Measurements from ENCODE around the gene FAM20A.
"Not testable (repeated sequence)": the region's sequence is repeated elsewhere in the genome, so short reads cannot be mapped to it uniquely, and the experiment has no call there.

FAM20A gene

DNA sequence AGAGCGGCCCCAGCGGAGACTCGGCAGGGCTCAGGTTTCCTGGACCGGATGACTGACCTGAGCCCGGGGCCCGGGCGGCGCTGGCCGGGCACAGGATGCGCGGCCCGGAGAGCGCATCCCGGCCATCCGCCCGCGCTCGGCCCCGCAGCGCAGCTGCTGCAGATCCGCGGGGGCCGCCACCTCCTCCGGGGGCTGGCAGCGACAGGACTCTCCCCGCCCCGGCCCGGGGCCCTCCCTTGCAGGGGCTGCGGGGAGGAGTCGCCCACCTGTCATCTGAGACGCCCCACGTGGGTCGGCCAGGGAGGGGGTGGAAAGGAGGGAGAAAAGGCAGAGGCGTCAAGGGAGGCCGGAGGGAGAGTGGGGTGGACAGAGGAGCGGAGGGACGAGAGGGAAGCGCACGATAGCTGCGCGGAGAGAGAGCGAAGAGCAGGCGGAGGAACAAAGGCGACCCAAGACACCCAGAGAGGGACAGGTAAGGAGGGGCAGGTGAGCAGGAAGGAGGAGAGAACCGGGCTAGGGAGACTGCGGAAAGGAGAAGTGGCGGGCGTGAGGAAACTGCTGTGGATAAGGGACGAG, 89.4 kb downstream of the FAM20A start:
- H3K4me3 ChIP-seq = peak overlapping the region; percentile 62 to 96 (median 83)
- H3K27ac ChIP-seq = peak overlapping the region; percentile 86 to 100 (median 98)

DNA sequence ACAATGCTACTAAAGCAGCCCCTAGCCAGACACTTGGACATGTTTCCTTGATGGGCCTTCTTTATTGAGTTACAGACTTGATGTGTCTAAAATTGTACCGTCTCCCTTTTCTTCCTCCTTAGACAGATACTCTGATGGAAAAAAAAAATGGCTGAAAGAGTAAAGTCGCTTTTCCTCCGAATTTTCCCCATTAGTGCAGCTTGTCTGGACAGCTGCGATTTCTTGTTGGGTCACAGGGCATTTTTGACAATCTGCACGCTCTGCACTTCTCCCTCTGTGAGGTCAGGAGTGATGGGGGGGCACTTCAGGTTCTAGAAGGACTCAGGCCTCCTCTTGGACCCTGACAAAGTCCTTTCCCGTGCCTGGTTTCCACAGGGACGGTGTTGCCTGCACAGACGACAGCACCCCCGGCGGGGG, 89.9 kb downstream of the FAM20A start:
- Histone ChIP-seq H3K4me3 (peak overlapping the region; percentile 62 to 96 (median 83)), H3K27ac (peak overlapping the region; percentile 86 to 100 (median 98))

DNA sequence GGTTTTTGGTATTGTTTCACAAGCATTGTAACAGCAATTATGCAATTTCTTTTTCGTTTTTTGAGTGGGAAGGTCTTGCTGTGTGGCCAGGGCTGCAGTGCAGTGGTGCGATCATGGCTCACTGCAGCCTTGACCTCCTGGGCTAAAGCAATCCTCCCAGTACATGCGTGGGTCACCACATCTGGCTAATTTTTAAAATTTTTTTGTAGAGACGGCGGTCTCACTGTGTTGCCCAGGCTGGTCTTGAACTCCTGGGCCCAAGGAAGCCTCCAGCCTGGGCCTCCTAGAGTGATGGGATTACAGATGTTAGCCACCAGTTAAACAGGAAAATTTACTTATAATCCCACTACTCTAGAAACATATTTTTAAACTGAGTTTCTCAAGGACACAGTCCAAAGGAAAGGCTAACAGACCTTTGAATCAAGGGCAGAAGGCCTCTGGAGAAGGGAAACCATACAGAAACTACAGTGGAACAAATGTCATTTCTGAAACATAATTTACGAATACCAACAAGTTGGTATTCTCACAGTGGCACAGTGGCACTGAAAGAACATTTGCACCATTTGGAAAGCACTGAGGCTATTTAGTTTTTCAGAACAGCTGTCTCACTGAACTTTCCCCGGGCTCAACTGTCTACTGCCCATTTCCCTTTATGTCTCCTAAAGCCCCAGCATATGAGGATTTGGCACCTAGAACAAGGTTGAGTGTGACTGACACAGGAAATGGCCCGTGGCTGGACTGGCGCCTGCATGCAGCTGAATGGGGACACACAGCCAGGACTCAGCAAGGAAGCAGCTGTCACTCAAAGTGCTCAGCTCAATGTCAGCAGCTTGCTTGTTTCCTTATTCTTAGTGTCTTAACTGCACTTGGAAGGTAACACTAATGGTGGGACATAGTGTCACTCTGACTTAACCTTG, 91.8 kb downstream of the FAM20A start:
- Histone ChIP-seq H3K27ac (peak overlapping the region in 7 of 21 experiments; percentile 6 to 98 (median 27)), H3K4me3 (no peak overlapping the region)

DNA sequence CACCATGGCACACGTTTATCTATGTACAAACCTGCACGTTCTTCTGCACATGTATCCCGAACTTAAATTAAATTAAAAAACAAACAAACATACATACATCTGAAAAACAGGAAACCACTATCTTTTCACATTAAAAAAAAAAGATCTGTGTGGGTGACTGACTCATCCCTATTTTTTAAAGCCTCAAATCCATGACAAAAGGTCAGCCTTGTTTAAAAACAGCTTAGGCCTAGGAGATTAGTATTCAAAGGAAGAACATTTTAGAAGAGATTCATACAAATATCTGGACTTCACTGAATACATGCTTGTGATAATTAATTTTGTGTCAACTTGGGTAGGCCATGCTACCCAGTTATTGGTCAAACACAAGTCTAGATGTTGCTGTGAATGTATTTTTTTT, 93.6 kb downstream of the FAM20A start:
- H3K4me3 ChIP-seq = no peak overlapping the region
- H3K27ac ChIP-seq = no peak overlapping the region

DNA sequence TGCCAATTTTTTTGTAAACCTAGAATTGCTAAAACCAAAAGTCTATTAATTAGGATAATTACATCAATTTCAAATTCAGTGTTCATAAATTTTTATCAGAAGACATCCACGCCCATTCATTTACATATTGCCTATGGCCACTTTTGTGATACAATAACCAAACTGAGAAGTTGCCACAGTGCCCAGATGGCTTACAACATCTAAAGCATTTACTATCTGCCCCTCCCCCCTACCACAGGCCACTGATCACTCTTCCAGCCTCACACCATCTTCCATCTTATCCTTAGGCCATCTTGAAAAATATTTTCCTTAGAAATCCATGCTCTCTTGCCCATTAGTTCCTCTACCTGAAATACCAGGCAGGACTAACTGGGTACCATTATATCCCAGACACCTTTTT, 95.2 kb downstream of the FAM20A start:
- H3K27ac ChIP-seq = no peak overlapping the region

DNA sequence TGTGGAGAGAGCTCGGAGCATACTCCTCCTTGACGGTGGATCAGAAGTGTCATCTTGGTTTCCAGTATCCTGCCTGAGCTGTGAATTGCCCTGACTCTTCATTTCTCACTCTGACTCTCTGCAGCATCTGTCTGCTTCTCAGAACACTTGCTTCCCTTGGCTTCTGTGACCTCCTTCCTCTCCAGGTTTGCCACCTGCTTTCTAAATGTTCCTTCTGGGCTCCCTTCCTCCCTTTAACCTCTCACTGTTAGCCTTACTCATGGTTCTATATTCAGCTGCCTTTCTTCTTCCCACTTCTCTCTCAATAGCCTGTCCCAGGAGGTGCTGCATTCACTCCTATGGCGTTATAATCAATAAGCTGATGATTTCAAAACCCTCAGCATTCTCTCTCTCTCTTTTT, 100.1 kb downstream of the FAM20A start:
- H3K27ac ChIP-seq = no peak overlapping the region
- H3K4me3 ChIP-seq = no peak overlapping the region

More for the DNA sequence above, 95.2 kb downstream of the FAM20A start:
- no peak overlapping the region for H3K4me3 ChIP-seq

DNA sequence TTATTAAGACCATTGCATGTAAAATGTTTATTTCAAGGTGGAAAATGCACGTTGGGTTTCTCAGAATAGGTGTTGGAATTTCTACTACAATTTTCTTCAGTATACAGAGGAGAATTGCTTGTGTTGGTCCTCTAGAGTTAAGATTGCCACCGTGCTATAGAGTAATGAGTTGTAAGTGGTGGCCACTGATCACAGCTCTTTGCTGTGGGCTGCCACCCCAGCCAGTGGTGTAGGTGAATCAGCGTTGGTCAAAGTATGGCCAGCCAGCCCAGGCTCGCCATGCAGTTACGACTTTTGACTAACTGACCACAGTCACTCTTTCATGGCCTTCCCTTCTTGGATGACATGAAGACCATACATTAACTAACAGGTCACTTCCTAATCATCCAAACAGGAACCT, 101.6 kb downstream of the FAM20A start:
- peak overlapping the region in 3 of 21 experiments; percentile 52 to 73 (median 73) for H3K27ac ChIP-seq
- H3K4me3 ChIP-seq = no peak overlapping the region

DNA sequence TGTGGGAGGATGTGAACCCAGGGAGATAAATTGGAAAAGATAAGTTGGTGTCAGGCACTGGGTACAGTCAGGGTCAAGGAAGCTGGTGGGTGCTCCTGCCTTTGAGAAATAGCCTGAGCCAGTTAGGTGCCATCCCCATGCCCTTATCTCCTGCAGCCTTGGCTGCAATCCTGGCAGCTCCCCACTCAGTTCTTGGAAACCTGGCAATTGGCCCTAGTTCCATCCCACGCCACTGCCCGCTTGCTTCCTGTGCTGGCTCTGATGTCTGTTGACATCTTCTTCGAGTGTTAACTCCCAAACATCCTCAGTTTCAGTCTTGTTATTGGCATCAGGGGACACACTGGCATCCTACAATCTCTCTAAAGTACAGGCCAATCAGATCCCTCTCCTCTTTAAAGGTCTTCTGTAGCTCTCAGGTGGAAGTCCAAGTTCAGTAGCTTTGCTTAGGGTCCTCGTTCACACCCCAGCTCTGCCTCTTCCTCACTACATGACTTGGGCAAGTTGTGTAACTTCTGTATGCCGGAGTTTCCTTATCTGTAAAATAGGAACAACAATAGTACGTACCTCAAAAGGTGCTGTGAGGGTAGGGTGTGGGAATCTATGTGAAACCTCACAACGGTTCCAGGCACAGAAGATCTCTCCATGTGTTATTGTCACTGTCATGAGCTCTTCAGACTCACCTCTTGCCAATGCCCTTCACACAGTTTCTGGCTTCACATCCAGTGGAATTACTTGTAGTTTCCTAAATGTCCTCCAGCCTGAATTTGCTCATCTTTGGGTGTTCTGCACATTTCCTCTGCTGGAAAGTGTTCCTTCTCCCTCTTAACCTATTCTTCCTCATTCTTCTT, 102.5 kb downstream of the FAM20A start:
- H3K4me3 ChIP-seq = peak overlapping the region in 1 of 7 experiments; percentile 4
- H3K27ac ChIP-seq = peak overlapping the region in 16 of 21 experiments; percentile 9 to 75 (median 64)

DNA sequence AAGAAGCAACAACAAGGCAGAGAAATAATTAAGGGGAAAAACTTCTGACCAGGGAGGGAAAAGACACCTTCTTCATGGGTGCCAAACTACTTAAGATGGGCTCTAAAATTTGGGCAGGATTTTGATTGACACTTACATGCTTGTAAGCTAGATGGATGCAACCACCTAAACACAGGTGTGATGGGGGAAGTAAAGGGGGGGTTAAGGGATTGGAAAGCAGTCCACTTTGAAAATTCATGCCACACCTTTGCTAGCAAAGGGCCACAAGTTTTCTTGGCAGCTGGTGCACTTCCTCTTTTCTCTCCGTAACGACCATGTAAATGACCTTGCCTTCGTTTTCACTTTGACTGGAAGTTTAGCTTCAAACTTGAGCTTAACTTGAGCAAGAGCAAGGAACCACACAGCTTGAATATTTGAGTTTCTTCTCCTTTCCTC, 103.3 kb downstream of the FAM20A start:
- peak overlapping the region in 16 of 21 experiments; percentile 19 to 75 (median 64) for H3K27ac ChIP-seq
- peak overlapping the region in 1 of 7 experiments; percentile 4 for H3K4me3 ChIP-seq

DNA sequence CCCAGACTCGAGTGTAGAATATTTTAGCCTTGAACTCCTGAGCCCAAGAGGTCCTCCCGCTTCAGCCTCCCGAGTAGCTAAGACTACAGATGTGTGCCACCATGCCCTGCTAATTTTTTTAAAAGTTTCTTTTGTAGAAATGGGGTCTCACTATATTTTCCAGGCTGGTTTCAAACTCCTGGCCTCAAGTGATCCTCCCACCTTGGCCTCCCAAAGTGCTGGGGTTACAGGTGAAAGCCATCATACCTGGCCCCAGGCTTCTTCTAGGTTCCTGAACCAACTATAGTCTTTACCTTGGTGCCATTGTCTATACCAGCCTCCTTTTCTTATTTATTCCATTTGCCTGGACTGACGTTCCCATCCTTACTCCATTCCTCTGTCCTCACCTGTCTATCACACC, 106.1 kb downstream of the FAM20A start:
- Histone ChIP-seq H3K4me3 (no peak overlapping the region), H3K27ac (no peak overlapping the region)

DNA sequence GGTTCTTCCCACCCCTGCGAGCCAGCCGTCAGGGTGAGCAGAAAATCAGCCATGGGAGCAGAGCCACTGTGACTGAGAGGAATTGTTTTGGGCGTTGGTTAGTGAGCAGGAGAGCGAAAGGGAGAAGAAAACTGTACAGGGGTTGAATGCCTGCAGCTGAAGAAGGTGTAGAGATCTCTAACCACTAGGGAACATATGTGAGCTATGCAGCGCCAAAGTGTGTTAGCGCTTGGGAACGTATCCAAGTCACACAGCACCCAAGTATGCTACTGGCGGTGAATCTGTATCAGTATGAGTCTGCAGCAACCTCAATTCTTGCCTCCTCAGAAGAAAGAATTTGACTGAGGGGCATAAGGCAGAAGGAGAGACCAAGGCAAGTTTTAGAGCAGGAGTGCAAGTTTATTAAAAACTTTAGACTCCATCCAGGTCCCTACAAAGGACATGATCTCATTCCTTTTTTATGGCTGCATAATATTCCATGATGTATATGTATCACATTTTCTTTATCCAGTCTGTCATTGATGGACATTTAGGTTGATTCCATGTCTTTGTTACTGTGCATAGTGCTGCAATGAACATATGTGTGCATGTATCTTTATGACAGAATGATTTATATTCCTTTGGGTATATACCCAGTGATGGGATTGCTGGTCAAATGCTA, 108.6 kb downstream of the FAM20A start:
- not testable (repeated sequence) for H3K4me3 ChIP-seq
- peak overlapping the region in 15 of 21 experiments; percentile 7 to 79 (median 52) for H3K27ac ChIP-seq

DNA sequence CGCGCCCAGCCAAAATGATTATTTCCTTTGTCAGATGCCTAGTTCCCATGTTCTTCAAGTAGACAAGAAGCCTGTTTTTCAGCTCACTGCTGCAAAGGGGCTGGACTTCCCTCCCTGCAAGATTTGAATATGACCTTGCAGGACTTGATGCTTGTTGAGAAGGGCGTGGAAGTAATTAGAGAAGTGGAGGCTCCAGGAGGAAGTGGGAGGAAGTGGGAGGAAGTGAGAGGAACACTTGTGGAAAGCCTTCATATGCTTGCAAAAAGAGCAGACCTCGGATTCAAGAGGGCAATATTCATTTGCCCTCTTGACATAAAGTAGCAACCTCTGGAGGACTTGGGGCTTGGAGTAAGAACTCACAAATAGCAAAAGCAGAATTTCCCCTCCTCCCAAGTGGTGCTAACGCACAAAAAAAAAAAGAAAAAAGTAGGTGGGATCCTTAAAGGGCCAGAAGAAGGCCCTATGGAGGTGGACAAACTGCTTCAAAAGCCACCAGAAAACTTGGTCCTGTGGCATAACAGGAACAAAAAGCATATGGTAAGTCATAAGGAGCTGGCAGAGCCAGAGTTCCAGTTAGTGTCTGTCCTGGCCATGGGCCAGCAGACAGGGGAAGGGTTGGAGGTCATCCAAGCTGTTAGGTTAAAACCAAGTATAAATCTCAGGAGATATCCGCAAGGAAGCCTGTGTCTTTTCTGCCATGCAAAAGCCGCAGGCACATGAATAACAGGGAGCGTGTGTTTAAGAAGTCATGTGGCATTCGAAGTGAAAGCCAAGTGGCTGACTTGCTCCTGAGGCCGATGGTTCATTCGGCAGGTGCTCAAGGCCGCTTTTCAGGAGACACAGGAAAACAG, 109.6 kb downstream of the FAM20A start:
- Histone ChIP-seq H3K4me3 (no peak overlapping the region), H3K27ac (peak overlapping the region in 18 of 21 experiments; percentile 3 to 79 (median 52))

DNA sequence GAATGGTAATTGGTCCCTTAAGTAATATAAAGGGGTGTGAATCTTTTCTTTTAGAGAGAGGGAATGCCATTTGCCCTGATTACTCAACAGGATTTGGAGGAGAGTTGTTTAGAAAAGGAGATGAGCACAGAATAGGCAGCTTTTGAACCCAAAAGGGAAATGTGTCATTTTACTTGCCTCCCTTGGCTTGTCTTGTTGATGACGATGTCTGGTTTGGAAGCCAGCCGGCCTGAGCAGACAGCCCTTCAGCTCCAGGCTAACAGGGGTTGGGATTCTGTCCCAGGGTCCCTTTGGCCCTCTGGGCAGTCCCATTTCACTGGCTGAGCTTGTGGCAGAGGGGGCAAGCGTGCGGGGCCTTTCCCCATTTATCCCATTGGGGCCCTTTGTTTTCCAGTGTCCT, 111.2 kb downstream of the FAM20A start:
- no peak overlapping the region for H3K27ac ChIP-seq

More for the DNA sequence above, 111.2 kb downstream of the FAM20A start:
- no peak overlapping the region for H3K4me3 ChIP-seq

All from skin epidermis (tissue), 12 donors.